GM12878 (cell line): ENCODE results near the gene B4GALT5.

Source experiments
- BHLHE40 ChIP-seq, 2 experiments: fragments of 450-650 bp in 1 of 2; IDR thresholded peaks; 2 replicates each; pipeline ENCODE4 v1.6.1; 2011 to 2017; ENCODE audit warnings: low read depth in 2 of 2, borderline replicate concordance in 1 of 2, improper control_type of control experiment in 1 of 2, low read length in 1 of 2, mild to moderate bottlenecking in 1 of 2
- CTCF ChIP-seq, 3 experiments: IDR thresholded peaks in 2 of 3; conservative IDR thresholded peaks in 1 of 3; 2 replicates each; pipeline ENCODE4 v1.5.1; 2011; ENCODE audit warnings: low read depth in 3 of 3, low read length in 3 of 3, mild to moderate bottlenecking in 3 of 3, control low read depth in 2 of 3, moderate library complexity in 2 of 3, inconsistent platforms in 1 of 3, mixed read lengths in 1 of 3; ENCODE audit not compliant: control insufficient read depth in 2 of 3, insufficient read depth in 1 of 3; ENCODE audit errors: extremely low read depth in 1 of 3
- FOXM1 ChIP-seq: IDR thresholded peaks from 2 replicates; pipeline ENCODE4 v1.6.1; 2012; ENCODE audit warnings: low read depth, mild to moderate bottlenecking, inconsistent platforms, low read length, moderate library complexity

- TF ChIP-seq BHLHE40 (IDR thresholded peaks at IDR 0.05; ENCODE audit: borderline replicate concordance in 1 of 2, low read depth in 2 of 2, low read length in 1 of 2) (no peak), FOXM1 (no peak), CTCF (IDR thresholded peaks at IDR 0.05 in 2 of 3, conservative IDR thresholded peaks at IDR 0.05 in 1 of 3; ENCODE audit: control insufficient read depth in 2 of 3, extremely low read depth in 1 of 3, insufficient read depth in 1 of 3, low read depth in 3 of 3, low read length in 3 of 3) (no peak)
These were observed 80.7 kb downstream of the B4GALT5 start for GRCh38 chr20:49633023-49633422.
